ENCODE data around the gene SHPK.
"Not testable (repeated sequence)": the region's sequence is repeated elsewhere in the genome, so short reads cannot be mapped to it uniquely, and the experiment has no call there.

Gene SHPK

DNA sequence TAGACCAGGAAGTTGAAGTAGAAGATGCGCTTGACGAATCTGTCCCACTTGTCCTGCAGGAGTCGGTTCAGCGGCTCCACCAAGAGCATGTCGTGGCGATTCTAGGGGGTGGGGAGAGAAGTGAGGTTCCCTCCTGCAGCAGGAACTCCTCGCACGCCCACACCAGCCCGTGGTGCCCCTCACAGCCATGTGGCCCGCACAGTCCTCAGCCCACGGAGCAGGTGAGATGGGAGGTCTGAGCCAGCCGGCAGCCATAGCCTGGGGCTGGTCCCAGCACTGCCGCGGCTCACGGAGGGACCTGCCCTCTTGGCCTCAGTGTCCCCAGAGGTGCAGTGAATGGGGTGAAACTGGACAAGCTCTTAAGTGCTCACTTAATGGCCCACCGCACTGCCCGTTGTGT is 50.2 kb downstream of the SHPK start:
- DNase-seq = no peak

DNA sequence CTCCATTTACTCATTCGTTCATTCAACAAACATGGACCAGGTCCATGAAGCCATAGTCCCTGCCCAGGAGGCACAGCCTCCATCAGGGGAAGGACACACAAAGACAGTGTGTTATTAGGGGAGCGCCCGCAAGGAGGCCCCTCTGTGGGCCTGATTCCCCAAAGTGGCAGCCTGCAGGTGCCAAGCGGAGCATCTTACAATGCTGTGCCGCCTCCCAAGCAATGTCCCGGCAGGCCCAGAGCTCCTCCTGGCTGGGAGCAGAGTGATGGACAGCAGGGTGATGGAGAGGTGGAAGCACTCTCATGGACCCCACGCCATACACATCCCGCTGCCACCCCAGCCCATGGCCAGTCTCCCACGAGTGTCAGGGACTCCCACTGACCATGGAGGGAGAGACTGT is 52.6 kb downstream of the SHPK start:
- no peak for DNase-seq

- no peak for DNase-seq
Measured at GRCh38 chr17:3582915-3583314, 53.1 kb downstream of the SHPK start.

- not testable (repeated sequence) for DNase-seq
Measured at GRCh38 chr17:3578667-3579066, 57.4 kb downstream of the SHPK start.

GRCh38 chr17:3576970-3577369 is 59.1 kb downstream of the SHPK start:
- no peak for DNase-seq

- peak; percentile 18 for DNase-seq
Measured at GRCh38 chr17:3575511-3575910, 60.5 kb downstream of the SHPK start.

GRCh38 chr17:3574231-3574630 is 61.8 kb downstream of the SHPK start:
- no peak for DNase-seq

DNA sequence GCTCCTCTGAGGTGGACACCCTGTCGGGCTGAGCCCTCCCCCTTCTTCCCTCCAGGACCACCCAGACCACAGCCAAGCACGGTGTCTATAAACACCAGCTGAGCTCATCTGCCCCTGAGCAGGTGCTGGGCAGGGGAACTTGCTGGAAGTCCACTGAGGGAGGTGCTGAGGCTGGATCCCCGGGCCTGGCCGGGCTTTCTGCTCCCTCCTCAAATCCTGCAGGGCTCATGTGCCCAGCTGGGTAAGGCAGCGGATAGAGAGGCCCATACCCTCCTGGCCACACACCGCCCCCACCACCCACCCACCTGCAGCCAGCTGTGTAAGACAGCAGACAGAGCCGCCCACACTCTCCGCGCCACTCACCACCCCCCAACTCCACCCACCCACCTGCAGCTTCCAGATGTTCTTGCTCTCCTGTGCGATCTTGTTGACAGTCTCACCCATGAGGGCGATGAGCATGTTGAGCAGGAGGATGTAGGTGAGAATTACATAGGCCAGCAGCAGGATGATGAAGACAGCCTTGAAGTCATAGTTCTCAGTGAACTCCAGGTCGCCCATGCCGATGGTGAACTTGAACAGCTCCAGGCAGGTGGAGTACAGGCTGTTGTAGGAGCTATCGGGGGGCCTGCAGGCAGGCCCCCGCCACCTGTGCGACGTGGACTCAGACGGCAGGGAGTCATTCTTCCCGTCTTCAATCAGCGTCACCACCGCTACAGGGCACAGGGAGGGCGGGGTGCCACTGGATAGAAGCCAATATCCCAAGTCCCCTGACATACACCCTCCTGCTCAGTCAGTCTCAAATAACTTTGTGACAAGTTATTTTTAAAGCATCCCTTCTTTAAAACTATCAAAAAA is 62.6 kb downstream of the SHPK start:
- DNase-seq = no peak

DNA sequence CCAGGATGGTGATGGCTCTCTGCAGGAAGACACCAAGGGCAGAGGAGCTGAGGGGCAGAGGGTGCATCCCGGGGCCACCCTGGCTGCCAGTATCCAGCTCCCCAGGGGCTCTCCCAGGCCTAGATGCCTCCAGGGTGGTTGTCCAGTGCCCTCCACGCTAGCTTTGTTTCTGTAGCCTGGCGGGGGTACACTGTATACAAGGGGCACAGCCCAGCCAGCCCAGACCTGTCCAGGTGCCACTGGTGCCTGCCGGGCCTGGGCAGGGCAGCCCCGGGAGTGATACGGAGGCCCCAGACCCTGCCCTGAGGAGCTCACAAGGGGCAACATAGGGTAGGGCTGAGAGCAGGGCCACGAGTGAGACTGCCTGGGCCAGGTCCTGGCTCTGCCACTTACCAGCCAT is 63.8 kb downstream of the SHPK start:
- DNase-seq = no peak

GRCh38 chr17:3571043-3571900 is 64.8 kb downstream of the SHPK start:
- no peak for DNase-seq

DNA sequence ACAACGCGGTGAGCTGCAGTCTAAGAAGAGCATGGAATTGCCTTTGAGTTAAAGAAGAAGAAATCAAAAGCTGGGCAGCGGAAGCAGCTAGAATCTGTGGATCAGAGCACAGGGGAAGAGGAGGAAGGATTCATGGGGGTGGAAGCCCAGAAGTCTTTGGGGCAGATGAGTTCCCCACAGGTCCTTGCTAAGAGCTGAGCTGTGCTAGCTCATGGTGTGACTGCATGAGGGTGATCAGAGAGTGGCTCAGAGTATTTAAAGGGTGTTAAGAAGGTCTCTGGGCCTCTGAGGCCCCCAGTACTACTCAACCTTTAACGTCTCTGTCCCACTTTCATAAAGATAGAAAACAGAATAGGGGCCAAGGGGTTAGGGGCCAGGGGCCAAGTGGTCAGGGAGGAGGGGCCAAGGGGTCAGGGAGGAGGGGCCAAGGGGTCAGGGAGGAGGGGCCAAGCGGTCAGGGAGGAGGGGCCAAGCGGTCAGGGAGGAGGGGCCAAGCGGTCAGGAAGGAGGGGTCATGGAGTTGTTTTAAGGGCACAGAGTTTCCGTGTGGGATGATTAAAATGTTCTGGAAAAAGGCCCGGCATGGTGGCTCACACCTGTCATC is 66.4 kb downstream of the SHPK start:
- no peak for DNase-seq

- DNase-seq = no peak
Measured at GRCh38 chr17:3566551-3566950, 69.5 kb downstream of the SHPK start.

DNA sequence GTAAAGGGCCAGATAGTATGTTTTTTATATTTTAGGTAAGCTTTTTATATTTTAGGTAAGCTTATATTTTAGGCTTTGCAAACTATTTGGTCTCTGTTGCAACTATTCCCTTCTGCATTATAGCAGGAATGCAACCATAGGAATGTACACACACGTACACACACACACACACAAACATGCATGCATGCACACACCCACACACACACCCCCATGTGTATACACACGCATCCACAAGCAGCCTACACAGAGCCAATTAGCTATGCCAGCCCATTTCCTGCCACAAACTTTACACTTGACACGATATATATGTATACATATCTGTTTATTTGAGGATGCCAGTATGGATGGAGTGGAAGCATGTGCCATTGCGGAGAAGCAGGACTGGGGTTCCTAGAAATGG is 70.9 kb downstream of the SHPK start:
- DNase-seq = no peak

- not testable (repeated sequence) for DNase-seq
Measured at GRCh38 chr17:3564241-3564640, 71.8 kb downstream of the SHPK start.

DNA sequence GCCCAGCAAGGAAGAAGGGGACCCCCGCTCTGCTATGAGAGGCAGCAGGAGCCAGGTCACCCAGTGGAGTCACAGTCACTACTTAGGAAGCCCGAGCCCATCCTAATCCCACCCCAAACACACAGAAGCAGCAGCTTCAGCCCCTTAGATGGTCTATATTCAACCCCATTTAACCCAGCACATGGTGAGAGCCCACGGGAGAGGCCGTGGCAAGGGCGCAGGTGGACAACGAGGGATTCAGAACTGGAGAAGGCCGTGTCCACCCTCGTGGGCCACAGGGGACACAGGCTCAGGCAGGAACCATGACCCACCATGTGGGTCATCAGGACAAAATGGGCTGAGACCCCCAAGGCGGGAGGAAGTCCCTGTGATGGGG is 76.8 kb downstream of the SHPK start:
- DNase-seq = no peak

DNA sequence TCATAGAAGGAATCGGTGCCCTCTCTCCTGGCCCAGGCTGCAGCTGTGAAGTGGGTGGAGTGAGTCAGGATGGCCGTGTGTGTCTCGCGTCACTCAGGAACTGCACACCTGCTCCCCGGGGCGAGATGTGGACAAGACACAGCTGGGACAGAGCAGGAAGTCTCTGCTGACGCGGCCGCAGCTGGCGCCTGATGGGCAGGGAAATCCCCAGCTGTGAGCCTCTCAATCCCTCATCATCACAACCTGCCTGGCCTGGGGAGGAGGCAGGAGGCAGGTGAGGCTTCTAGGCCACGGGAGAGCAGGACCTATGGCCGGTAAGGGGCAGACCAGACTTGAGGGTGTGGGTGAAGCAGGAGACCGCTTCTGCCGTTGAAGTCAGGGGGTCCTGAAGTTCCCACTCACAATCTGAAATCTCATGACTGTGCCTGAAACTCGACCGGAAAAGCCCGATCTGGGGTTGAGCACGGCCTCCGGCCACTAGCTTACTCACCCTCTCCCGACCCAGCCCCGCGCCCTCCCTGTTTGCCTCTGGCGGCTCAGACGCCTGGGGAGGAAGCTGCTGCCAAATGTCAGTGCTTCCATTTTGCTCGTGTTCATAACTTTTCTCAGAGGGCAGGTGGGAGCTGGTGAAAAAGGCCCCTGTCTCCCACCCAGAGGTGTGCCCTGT is 77.3 kb downstream of the SHPK start:
- no peak for DNase-seq

All from hematopoietic multipotent progenitor cell treated with erythropoietin and hydrocortisone succinate and interleukin-3 and kit ligand, for 4 days (in vitro differentiated cells).